ENCODE results near the gene ZNF284. TPM values are rescaled to one million over a fixed set of nuclear protein-coding genes. Genes with fewer than 3 reads are reported as not detected.
"Not testable (repeated sequence)": the region's sequence is repeated elsewhere in the genome, so short reads cannot be mapped to it uniquely, and the experiment has no call there.

Gene ZNF284
- total and polyA plus RNA-seq, 3 experiments from 2014 or later, result 0.91 to 2.7 (median 2.4) TPM

DNA sequence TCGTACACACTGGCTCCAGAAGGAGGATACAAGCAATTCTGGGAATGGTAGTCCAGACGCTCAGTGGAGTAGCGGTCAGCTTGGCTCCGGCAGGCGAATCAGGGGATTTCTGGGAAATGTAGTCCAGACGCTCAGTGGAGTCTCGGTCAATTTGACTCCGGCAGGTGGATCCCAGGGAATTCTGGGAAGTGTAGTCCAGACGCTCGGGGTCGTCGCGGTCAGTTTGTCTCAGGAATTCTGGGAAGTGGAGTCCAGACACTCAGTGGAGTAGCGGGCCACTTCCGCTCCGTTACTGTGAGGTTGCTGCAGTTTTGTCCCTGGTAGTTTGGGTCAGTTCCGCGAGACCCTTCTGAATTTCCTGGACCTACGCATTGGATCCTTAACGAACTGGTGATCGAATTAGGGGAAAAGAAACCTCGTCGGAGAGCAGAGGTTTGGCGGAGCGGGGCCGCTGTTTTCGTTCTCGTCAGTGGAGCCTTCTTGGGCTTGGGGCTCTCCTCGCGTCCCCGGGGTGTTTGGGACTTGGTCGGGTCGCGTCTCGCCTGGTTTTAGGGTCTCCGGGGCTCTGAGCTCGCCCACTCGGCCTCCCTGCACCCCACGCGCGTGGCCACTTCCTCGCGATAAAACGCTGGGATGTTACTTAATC lies 41.3 kb downstream of the ZNF284 start, which contains the start of gene ZNF225:
Gene ZNF225, plus strand, starts transcription at position 262 of the 646 bp plus-strand sequence. CDS start 2,429 bp downstream, outside the sequence.
- peaks cover 12 to 39% (median 22%) of the 10 kb centered on the region in 3 donors for H3K36me3 Mint-ChIP-seq
- peak; percentile 66 to 89 (median 84) for DNase-seq
- no peaks in the 10 kb centered on the region for H3K36me3 ChIP-seq (ENCODE audit: insufficient read depth, low read length)
- peaks cover 9% of the 10 kb centered on the region for H3K4me1 ChIP-seq (ENCODE audit: insufficient read depth, low read length)
- H3K4me3 ChIP-seq (ENCODE audit: low read length), result peak within 1 kb of the TSS; percentile 81
- ChIA-PET CTCF (no interaction called here), POLR2A (no interaction called here)
- peaks cover 31 to 41% (median 35%) of the 10 kb centered on the region in 3 donors for H3K4me1 Mint-ChIP-seq
- H3K9me3 Mint-ChIP-seq, result peaks cover 16 to 34% (median 28%) of the 10 kb centered on the region in 5 donors
- peak within 1 kb of the TSS; percentile 64 for H3K27ac ChIP-seq (ENCODE audit: low read depth, low read length)
- peaks cover 18% of the 10 kb centered on the region for H3K9me3 ChIP-seq (ENCODE audit: low read length)
- no peaks in the 10 kb centered on the region for H3K27me3 Mint-ChIP-seq
- H3K4me3 Mint-ChIP-seq, result peak within 1 kb of the TSS; percentile 93 to 100 (median 99)
- peak within 1 kb of the TSS; percentile 49 to 98 (median 94) for H3K27ac Mint-ChIP-seq
- H3K27me3 ChIP-seq (ENCODE audit: insufficient read depth, low read length, poor library complexity, severe bottlenecking), result no peaks in the 10 kb centered on the region

DNA sequence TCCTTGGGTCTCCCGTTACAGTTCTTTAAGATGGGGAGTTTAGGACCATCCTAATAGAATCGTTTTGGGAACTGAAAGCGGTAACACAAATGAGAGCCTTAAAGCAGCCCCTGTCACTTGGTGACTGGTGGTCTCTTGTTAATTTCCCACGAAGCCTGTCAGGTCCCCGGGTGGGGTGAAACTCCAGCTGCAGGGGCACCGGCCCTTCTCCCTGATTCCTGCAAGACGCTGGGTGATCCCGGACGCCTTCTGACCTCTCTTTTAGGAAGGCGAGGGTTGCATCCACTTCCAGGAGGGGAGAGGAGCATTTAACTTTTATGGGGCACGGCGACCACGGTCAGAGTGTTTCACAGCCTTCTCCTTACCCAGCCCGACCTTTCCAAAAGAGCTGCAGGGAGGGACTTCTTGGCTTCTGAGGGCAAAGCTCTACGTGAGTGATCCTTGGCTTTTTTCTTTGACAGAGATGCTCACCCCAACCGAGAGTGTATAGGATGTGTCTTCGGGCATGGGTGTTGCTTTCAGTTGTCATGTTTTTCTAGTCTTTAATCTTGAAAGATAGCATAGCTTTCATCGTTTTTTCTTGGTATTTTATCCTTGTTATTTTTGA lies 41.9 kb downstream of the ZNF284 start:
- H3K27me3 ChIP-seq (ENCODE audit: insufficient read depth, low read length, poor library complexity, severe bottlenecking), result no peaks in the 10 kb centered on the region
- Mint-ChIP-seq H3K36me3 (peaks cover 15 to 42% (median 22%) of the 10 kb centered on the region in 3 donors), H3K4me1 (peaks cover 31 to 41% (median 35%) of the 10 kb centered on the region in 3 donors), H3K27me3 (no peaks in the 10 kb centered on the region), H3K9me3 (peaks cover 14 to 30% (median 24%) of the 10 kb centered on the region in 5 donors), H3K27ac (peak overlapping the region; percentile 26 to 98 (median 94)), H3K4me3 (peak overlapping the region; percentile 93 to 100 (median 99))
- H3K27ac ChIP-seq (ENCODE audit: low read depth, low read length), result peak overlapping the region; percentile 64
- CTCF ChIA-PET, result no interaction called here
- no peaks in the 10 kb centered on the region for H3K36me3 ChIP-seq (ENCODE audit: insufficient read depth, low read length)
- peaks cover 9% of the 10 kb centered on the region for H3K4me1 ChIP-seq (ENCODE audit: insufficient read depth, low read length)
- peaks cover 15% of the 10 kb centered on the region for H3K9me3 ChIP-seq (ENCODE audit: low read length)
- POLR2A ChIA-PET, result no interaction called here
- H3K4me3 ChIP-seq (ENCODE audit: low read length), result peak overlapping the region; percentile 81
- DNase-seq, result no peak

DNA sequence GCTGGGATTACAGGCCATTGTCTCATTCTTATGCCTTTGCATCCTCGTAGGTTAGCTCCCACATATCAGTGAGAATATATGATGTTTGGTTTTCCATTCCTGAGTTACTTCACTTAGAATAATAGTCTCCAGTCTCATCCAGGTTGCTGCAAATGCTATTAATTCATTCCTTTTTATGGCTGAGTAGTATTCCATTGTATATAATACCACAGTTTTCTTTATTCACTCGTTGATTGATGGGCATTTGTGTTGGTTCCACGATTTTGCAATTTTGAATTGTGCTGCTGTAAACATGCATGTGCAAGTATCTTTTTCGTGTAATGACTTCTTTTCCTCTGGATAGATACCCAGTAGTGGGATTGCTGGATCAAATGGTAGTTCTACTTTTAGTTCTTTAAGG lies 49.2 kb downstream of the ZNF284 start:
- CTCF ChIA-PET; H3K9me3 ChIP-seq (ENCODE audit: low read length); DNase-seq; H3K27me3 Mint-ChIP-seq; H3K4me3 Mint-ChIP-seq; POLR2A ChIA-PET; H3K4me3 ChIP-seq (ENCODE audit: low read length); H3K27ac ChIP-seq (ENCODE audit: low read depth, low read length); H3K4me1 ChIP-seq (ENCODE audit: insufficient read depth, low read length); H3K27ac Mint-ChIP-seq; H3K27me3 ChIP-seq (ENCODE audit: insufficient read depth, low read length, poor library complexity, severe bottlenecking): not testable (repeated sequence)
- Mint-ChIP-seq H3K36me3 (peaks cover 79 to 91% (median 85%) of the 10 kb centered on the region in 3 donors), H3K4me1 (peaks cover 17 to 28% (median 22%) of the 10 kb centered on the region in 3 donors), H3K9me3 (peaks cover 37 to 57% (median 53%) of the 10 kb centered on the region in 5 donors)
- H3K36me3 ChIP-seq (ENCODE audit: insufficient read depth, low read length), result peaks cover 45% of the 10 kb centered on the region

DNA sequence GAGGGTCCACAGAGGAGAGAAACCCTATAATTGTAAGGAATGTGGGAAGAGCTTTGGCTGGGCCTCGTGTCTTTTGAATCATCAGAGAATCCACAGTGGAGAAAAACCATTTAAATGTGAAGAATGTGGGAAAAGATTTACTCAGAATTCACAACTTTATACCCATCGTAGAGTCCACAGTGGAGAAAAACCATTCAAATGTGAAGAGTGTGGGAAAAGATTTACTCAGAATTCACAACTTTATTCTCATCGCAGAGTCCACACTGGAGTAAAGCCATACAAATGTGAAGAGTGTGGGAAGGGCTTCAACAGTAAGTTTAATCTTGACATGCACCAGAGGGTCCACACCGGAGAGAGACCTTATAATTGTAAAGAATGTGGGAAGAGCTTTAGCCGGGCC lies 60.0 kb downstream of the ZNF284 start:
- Histone ChIP-seq H3K4me1 (ENCODE audit: insufficient read depth, low read length) (no peaks in the 10 kb centered on the region), H3K36me3 (ENCODE audit: insufficient read depth, low read length) (peaks cover 22% of the 10 kb centered on the region), H3K27me3 (ENCODE audit: insufficient read depth, low read length, poor library complexity, severe bottlenecking) (no peaks in the 10 kb centered on the region), H3K27ac (ENCODE audit: low read depth, low read length) (no peak overlapping the region), H3K9me3 (ENCODE audit: low read length) (peaks cover 17% of the 10 kb centered on the region), H3K4me3 (ENCODE audit: low read length) (no peak overlapping the region)
- H3K36me3 Mint-ChIP-seq, result peaks cover 20 to 34% (median 26%) of the 10 kb centered on the region in 3 donors
- H3K27me3 Mint-ChIP-seq, result peaks cover 0 to 2% of the 10 kb centered on the region in 2 donors
- peaks cover 25 to 63% (median 43%) of the 10 kb centered on the region in 5 donors for H3K9me3 Mint-ChIP-seq
- no peak overlapping the region for H3K27ac Mint-ChIP-seq
- no peak overlapping the region for H3K4me3 Mint-ChIP-seq
- DNase-seq, result no peak
- CTCF ChIA-PET, result no interaction called here
- POLR2A ChIA-PET, result interaction anchor here (0.7 kb wide), 1 partner anchor 10 kb away, joined by 3 read pairs; no protein-coding TSS in a partner anchor
- no peaks in the 10 kb centered on the region for H3K4me1 Mint-ChIP-seq

Other genes with a start within 250 kb of the ZNF284 start
- 1 to 10 TPM; 5.8 to 6.3 TPM for gene ZNF283, start 244.8 kb upstream of the ZNF284 start, total RNA-seq
- gene ZNF283, start 244.8 kb upstream of the ZNF284 start, polyA plus RNA-seq, result 2.7 TPM
- gene ZNF404, start 188.2 kb upstream of the ZNF284 start, total RNA-seq, result 1 to 10 TPM in 1 of 2 experiments, under 1 TPM in 1; 0.83 to 1.4 TPM
- 3.5 TPM for gene ZNF404, start 188.2 kb upstream of the ZNF284 start, polyA plus RNA-seq
- gene ZNF45, start 136.9 kb upstream of the ZNF284 start, total RNA-seq, result 10 to 100 TPM; 10.0 to 11.7 TPM
- 15.0 TPM for gene ZNF45, start 136.9 kb upstream of the ZNF284 start, polyA plus RNA-seq
- 1 to 10 TPM; 1.7 to 1.8 TPM for gene ZNF221, start 120.9 kb upstream of the ZNF284 start, total RNA-seq
- 3.3 TPM for gene ZNF221, start 120.9 kb upstream of the ZNF284 start, polyA plus RNA-seq
- 1 to 10 TPM; 5.0 to 5.4 TPM for gene ZNF155, start 88.0 kb upstream of the ZNF284 start, total RNA-seq
- gene ZNF155, start 88.0 kb upstream of the ZNF284 start, polyA plus RNA-seq, result 5.8 TPM
- 1 to 10 TPM; 3.9 to 4.9 TPM for gene ZNF230, start 69.2 kb upstream of the ZNF284 start, total RNA-seq
- 3.4 TPM for gene ZNF230, start 69.2 kb upstream of the ZNF284 start, polyA plus RNA-seq
- gene ZNF222, start 46.8 kb upstream of the ZNF284 start, total RNA-seq, result 1 to 10 TPM; 2.5 to 3.3 TPM
- 3.2 TPM for gene ZNF222, start 46.8 kb upstream of the ZNF284 start, polyA plus RNA-seq
- gene ZNF223, start 20.1 kb upstream of the ZNF284 start, total RNA-seq, result 1 to 10 TPM; 1.3 to 1.9 TPM
- gene ZNF223, start 20.1 kb upstream of the ZNF284 start, polyA plus RNA-seq, result 2.7 TPM
- 10 to 100 TPM; 19.6 to 20.6 TPM for gene ZNF224, start 22.2 kb downstream of the ZNF284 start, total RNA-seq
- 11.9 TPM for gene ZNF224, start 22.2 kb downstream of the ZNF284 start, polyA plus RNA-seq
- gene ZNF225, start 41.2 kb downstream of the ZNF284 start, total RNA-seq, result 1 to 10 TPM; 3.3 to 3.5 TPM
- gene ZNF225, start 41.2 kb downstream of the ZNF284 start, polyA plus RNA-seq, result 3.6 TPM
- 1 to 10 TPM; 9.4 to 9.5 TPM for gene ZNF234, start 69.4 kb downstream of the ZNF284 start, total RNA-seq
- 5.2 TPM for gene ZNF234, start 69.4 kb downstream of the ZNF284 start, polyA plus RNA-seq
- 1 to 10 TPM; 8.6 to 9.4 TPM for gene ZNF226, start 92.9 kb downstream of the ZNF284 start, total RNA-seq
- gene ZNF226, start 92.9 kb downstream of the ZNF284 start, polyA plus RNA-seq, result 24.8 TPM
- 10 to 100 TPM; 22.1 to 24.0 TPM for gene ZNF227, start 140.4 kb downstream of the ZNF284 start, total RNA-seq
- 11.4 TPM for gene ZNF227, start 140.4 kb downstream of the ZNF284 start, polyA plus RNA-seq
- gene ZNF233, start 187.7 kb downstream of the ZNF284 start, total RNA-seq, result under 1 TPM; 0.09 to 0.22 TPM
- 0.44 TPM for gene ZNF233, start 187.7 kb downstream of the ZNF284 start, polyA plus RNA-seq
- gene ZNF235, start 232.9 kb downstream of the ZNF284 start, total RNA-seq, result 1 to 10 TPM; 4.7 to 5.1 TPM
- 3.8 TPM for gene ZNF235, start 232.9 kb downstream of the ZNF284 start, polyA plus RNA-seq

Data from CD8-positive, alpha-beta memory T cell (primary cell).